Activated T-cell treated with anti-CD3 and anti-CD28 coated beads, Interleukin-2, amount 50 U/mL, for 24 hours (primary cell): ENCODE measurements around the gene NFKB2.

Experiments
- DNase-seq: peaks from one replicate; pipeline ENCODE4 v3.0.0-alpha.2; 2020
- H3K27ac Mint-ChIP-seq: 2 replicates; pipeline ENCODE4 v1.8.0; 2020; ENCODE audit warnings: mild to moderate bottlenecking, mixed read lengths
- H3K27me3 Mint-ChIP-seq: 2 replicates; pipeline ENCODE4 v1.8.0; 2020; ENCODE audit warnings: mixed read lengths
- H3K36me3 Mint-ChIP-seq: 2 replicates; pipeline ENCODE4 v1.8.0; 2020; ENCODE audit warnings: low read depth, mixed read lengths
- H3K4me1 Mint-ChIP-seq: 2 replicates; pipeline ENCODE4 v1.8.0; 2020; ENCODE audit warnings: low read depth, mixed read lengths
- H3K4me3 Mint-ChIP-seq: 2 replicates; pipeline ENCODE4 v1.8.0; 2020; ENCODE audit warnings: mild to moderate bottlenecking, moderate library complexity, mixed read lengths
- H3K9me3 Mint-ChIP-seq: 2 replicates; pipeline ENCODE4 v1.8.0; 2020; ENCODE audit warnings: mixed read lengths

Gene NFKB2

DNA sequence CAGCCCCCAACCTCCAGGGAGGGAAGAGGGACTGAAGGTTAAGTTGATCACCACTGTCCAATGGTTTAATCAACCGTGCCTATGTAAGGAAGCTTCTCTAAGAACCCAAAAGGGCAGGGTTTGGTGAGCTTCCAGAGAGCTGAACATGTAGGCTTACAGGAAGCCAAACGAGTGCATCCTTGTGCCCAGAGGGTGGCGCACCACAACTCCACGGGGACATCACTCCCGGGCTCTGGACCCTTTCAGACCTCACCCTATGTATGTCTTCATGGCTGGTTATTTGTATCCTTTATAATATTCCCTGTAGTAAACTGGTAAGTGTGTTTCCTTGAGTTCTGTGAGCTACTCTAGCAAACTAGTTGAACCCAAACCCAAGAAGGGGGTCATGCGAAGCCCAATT lies 11.5 kb upstream of the NFKB2 start:
- Mint-ChIP-seq H3K4me1 (peaks cover 6% of the 10 kb centered on the region), H3K27ac (no peak overlapping the region), H3K36me3 (peaks cover 46% of the 10 kb centered on the region), H3K4me3 (no peak overlapping the region), H3K9me3 (no peaks in the 10 kb centered on the region), H3K27me3 (no peaks in the 10 kb centered on the region)
- DNase-seq = no peak

DNA sequence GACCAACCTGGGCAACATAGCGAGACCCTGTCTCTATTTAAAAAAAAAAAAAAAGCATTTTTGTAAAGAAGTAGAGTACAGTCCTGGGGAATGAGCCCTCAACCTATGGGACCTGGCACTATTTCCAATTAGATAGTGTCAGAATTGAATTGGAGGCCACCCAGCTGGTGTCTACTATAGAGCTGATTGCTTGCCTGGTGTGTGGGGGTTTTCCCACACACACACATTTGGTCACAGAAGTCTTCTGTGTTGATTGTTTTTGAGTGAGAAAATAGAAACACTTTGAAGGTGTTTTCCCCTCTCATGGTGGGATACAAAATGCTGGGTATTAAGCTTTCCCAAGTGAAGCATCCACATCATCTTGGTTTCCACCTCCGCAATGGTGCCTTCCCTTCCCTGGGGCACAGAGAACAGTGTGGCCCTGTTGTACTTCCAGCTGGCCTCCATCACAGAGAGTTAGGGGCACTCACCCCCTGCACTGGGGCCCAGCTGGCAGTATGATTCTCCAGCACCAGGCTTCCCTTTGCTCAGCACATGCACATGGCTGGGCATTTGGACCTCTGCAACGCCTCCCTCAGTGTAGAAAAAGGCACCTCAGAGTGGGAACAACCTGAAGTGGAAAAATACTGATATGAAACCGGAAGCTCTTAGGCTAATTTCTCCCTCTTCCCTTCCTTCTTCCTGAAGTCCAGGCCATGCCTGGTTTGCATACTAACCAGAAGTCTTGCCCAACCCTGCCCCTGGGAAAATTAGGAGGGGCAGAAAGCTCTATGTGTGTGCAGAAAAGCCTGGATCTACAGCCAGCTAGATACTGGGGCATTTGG lies 10.7 kb upstream of the NFKB2 start:
- Mint-ChIP-seq H3K27ac (peak overlapping the region; percentile 18), H3K4me1 (peaks cover 6% of the 10 kb centered on the region), H3K4me3 (no peak overlapping the region), H3K9me3 (no peaks in the 10 kb centered on the region), H3K36me3 (peaks cover 38% of the 10 kb centered on the region), H3K27me3 (no peaks in the 10 kb centered on the region)
- DNase-seq = no peak

DNA sequence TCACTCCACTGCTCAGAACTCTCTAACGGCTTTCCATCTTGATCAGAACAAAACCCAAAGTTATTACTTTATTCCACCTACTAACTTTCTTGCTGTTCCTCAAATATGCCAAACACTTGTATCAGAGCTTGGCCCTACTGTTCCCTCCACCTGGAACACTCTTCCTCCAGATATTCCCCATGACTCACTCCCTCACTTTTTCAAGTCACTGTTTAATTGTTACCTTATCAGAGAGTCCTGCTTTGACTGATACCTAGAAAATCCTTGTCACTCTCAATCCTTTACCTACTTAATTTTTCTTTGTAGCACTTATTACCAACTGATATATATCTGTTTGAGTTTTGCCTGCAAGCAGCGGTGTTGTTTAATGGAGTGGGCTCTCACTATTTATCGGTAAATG lies 5.6 kb upstream of the NFKB2 start:
- no peaks in the 10 kb centered on the region for H3K9me3 Mint-ChIP-seq
- no peak overlapping the region for H3K27ac Mint-ChIP-seq
- H3K36me3 Mint-ChIP-seq = peaks cover 8% of the 10 kb centered on the region

DNA sequence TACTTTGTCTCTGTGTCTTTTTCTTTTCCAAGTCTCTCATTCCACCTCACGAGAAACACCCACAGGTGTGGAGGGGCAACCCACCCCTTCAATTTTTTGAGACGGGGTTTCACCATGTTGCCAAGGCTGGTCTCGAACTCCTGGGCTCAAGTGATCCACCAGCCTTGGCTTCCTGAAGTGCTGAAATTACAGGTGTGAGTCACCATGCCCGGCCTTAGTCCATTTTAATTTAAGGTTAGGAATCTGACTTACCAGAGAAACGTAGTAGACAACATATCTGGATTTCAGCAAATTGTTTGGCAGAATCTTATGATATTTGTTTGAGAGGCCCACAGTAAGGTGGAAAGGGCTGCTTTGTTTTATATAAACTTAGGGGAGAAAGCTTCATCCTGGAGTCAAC lies 3.2 kb upstream of the NFKB2 start:
- no peak for DNase-seq
- H3K4me3 Mint-ChIP-seq = no peak overlapping the region
- H3K27me3 Mint-ChIP-seq = no peaks in the 10 kb centered on the region
- no peaks in the 10 kb centered on the region for H3K9me3 Mint-ChIP-seq
- H3K27ac Mint-ChIP-seq = no peak overlapping the region
- peaks cover 31% of the 10 kb centered on the region for H3K4me1 Mint-ChIP-seq
- H3K36me3 Mint-ChIP-seq = peaks cover 29% of the 10 kb centered on the region

More for the DNA sequence above, 5.6 kb upstream of the NFKB2 start:
- H3K27me3 Mint-ChIP-seq = no peaks in the 10 kb centered on the region
- DNase-seq = no peak
- peaks cover 21% of the 10 kb centered on the region for H3K4me1 Mint-ChIP-seq
- H3K4me3 Mint-ChIP-seq = no peak overlapping the region

DNA sequence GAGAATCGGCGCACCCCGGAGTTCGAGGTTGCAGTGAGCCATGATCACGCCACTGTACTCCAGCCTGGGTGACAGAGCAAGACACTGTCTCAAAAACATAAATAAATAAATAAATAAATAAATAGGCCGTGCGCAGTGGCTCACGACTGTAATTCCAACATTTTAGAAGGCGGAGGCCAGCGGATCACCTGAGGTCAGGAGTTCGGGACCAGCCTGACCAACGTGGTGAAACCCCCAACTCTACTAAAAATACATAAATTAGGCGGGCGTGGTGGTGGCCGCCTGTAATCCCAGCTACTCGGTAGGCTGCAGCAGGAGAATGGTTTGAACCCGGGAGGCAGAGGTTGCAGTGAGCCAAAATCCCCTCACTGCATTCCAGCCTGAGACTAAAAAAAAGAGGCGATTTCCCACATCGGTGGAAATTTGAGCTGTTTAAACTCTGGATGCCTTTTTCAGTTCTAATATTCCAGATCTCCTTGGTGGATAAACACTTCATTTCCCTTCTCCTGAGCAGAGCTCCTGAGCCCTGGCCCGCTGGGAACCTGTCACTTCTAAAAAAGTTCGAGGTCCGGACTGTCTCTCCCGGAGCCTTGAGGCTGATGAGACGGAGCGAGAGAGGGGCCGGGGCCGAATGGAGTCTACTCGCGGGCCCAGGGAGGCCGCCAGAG lies 2.0 kb upstream of the NFKB2 start:
- Mint-ChIP-seq H3K4me1 (peaks cover 43% of the 10 kb centered on the region), H3K27ac (peak overlapping the region; percentile 99), H3K4me3 (peak overlapping the region; percentile 97), H3K9me3 (no peaks in the 10 kb centered on the region), H3K27me3 (no peaks in the 10 kb centered on the region), H3K36me3 (peaks cover 42% of the 10 kb centered on the region)
- no peak for DNase-seq

DNA sequence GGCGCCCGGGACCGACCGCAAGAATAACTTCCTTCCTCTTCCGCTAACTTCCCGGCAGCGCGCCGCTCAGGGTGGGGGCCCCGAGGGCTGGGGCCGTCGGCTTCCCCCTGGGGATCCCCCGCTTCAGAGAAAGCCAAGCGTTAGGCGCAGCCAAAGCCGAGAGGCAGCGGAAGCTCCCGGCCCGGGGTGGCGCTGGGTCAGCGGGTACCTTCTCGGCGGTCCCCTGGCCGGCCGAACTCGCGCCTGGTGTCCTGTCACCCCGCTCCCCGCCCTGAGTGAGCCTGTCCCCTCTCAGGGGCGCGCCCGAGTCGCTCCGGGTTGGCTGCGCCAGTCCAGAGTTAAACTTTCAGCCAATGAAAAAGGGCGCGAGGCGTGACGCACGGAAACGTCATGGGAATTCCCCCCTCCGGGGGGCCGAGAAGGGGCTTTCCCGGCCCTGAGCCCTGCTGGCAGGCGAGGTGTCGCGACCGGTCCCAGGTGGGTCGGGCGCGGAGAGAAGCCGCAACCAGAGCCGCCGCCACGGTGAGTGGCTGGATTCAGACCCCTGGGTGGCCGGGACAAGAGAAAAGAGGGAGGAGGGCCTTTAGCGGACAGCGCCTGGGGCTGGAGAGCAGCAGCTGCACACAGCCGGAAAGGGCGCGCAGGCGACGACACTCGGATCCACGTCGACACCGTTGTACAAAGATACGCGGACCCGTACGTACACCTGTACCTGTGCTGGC lies 1.3 kb upstream of the NFKB2 start:
- H3K27me3 Mint-ChIP-seq = no peaks in the 10 kb centered on the region
- peaks cover 47% of the 10 kb centered on the region for H3K4me1 Mint-ChIP-seq
- DNase-seq = peak; percentile 99
- no peaks in the 10 kb centered on the region for H3K9me3 Mint-ChIP-seq
- peak overlapping the region; percentile 97 for H3K4me3 Mint-ChIP-seq
- H3K27ac Mint-ChIP-seq = peak overlapping the region; percentile 99
- H3K36me3 Mint-ChIP-seq = peaks cover 46% of the 10 kb centered on the region

DNA sequence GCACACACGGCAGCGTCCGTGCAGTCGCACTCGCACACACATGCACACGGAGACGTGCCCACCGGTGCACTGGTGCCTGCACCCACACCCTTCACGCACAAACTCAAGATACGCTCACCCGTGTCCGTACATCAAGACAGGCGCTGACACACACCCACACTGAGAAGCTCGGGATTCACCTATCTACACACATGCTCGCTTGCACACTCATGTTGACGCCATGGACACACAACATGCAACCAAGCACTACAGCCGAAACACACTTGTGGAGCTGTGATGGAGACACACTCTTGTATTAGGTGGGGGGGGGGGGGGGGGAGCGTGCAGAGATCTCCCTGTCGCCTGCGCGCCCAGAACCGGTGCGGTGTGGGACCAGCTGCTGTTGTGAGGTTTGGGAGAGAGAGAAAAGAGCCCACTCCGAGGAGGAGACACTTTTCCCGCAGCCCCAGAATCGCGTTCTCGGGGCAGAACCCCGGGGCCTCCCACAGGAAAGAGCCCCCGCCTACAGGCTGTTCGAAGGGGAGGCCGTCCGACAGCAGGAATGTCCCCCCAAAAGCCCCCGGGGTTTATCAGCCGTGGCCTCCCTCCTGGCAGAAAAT lies 605 bp upstream of the NFKB2 start:
- Mint-ChIP-seq H3K9me3 (no peaks in the 10 kb centered on the region), H3K4me3 (peak overlapping the region; percentile 97), H3K27ac (peak overlapping the region; percentile 99), H3K36me3 (peaks cover 52% of the 10 kb centered on the region), H3K27me3 (no peaks in the 10 kb centered on the region), H3K4me1 (peaks cover 52% of the 10 kb centered on the region)
- DNase-seq = no peak

DNA sequence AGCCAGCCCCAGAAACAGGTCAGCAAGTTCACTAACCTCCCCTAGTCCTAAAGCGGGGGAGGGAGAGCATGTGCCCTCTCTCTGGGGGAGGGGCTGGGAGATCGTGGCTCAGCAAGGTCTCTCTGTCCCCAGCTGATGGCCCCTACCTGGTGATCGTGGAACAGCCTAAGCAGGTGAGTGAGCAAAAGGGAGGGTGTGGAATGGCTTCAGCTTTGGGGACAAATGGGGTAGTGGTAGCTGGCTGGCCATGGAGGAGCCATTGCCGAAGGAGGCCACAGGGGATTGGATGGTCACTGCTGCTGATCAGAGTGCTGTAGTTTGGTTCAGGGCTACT lies 779 bp downstream of the NFKB2 start:
- Mint-ChIP-seq H3K36me3 (peaks cover 66% of the 10 kb centered on the region), H3K27me3 (no peaks in the 10 kb centered on the region), H3K4me3 (peak overlapping the region; percentile 97), H3K27ac (peak overlapping the region; percentile 99), H3K4me1 (peaks cover 57% of the 10 kb centered on the region), H3K9me3 (no peaks in the 10 kb centered on the region)
- DNase-seq = no peak

DNA sequence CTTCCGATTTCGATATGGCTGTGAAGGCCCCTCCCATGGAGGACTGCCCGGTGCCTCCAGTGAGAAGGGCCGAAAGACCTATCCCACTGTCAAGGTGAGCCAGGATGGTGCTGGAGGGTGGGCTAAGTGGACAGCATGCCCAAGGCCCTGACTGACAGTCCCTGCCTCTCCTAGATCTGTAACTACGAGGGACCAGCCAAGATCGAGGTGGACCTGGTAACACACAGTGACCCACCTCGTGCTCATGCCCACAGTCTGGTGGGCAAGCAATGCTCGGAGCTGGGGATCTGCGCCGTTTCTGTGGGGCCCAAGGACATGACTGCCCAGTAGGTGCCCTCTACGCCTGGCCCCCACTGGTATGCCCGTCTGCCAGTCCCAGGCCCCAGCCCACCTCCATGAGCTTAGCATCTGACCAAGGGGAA lies 1.2 kb downstream of the NFKB2 start:
- H3K36me3 Mint-ChIP-seq = peaks cover 71% of the 10 kb centered on the region
- no peaks in the 10 kb centered on the region for H3K27me3 Mint-ChIP-seq
- peak overlapping the region; percentile 97 for H3K4me3 Mint-ChIP-seq
- H3K9me3 Mint-ChIP-seq = no peaks in the 10 kb centered on the region
- no peak for DNase-seq
- H3K27ac Mint-ChIP-seq = peak overlapping the region; percentile 99
- peaks cover 57% of the 10 kb centered on the region for H3K4me1 Mint-ChIP-seq

DNA sequence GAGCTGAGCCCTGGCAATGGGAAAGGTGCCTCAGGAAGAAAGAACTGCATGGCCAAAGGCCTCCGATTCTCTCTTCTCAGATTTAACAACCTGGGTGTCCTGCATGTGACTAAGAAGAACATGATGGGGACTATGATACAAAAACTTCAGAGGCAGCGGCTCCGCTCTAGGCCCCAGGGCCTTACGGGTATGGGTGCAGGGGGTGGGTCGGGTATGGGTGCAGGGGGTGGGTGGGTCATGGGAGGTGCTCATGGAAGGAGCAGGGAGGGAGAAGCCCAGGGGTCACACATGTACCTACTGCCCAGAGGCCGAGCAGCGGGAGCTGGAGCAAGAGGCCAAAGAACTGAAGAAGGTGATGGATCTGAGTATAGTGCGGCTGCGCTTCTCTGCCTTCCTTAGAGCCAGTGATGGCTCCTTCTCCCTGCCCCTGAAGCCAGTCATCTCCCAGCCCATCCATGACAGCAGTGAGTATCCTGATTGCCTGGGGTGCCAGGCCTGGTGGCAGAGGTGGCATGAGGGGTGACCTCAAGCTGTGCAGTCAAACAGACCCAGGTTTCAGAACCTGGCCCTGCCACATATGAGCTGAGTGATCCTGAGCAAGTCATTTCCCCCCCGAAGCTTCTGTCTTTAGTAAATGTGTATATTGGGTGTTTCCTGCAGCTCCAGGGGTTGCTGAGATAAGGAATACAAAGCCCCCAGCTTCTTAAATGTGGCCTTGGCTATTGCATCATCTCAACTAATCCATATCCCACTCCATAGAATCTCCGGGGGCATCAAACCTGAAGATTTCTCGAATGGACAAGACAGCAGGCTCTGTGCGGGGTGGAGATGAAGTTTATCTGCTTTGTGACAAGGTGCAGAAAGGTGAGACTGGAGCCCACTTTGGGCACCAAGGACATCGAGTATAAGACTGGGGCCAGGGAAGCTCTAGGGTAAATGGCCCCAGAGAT lies 2.0 kb downstream of the NFKB2 start:
- peaks cover 56% of the 10 kb centered on the region for H3K4me1 Mint-ChIP-seq

DNA sequence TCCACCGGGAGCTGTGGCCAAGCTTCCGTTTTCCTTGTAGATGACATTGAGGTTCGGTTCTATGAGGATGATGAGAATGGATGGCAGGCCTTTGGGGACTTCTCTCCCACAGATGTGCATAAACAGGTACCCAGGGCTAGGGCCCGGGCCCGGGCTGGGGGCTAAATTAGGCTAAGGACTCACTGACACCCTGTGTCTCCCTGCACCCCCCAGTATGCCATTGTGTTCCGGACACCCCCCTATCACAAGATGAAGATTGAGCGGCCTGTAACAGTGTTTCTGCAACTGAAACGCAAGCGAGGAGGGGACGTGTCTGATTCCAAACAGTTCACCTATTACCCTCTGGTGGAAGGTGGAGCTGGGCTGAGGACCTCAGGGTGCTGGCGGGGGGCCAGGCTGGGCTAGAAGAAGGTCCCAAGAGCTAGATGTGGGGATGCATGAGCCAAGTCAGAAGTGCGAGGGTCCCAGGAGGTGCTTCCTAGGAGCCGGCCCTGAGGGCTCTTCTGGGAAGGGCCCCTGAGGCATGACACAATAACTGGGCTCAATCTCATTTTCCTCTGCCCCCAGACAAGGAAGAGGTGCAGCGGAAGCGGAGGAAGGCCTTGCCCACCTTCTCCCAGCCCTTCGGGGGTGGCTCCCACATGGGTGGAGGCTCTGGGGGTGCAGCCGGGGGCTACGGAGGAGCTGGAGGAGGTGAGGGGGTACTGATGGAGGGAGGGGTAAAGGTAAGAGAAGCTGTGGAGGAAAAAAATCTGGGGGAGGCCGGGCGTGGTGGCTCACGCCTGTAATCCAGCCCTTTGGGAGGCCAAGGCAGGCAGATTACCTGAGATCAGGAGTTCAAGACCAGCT lies 2.9 kb downstream of the NFKB2 start:
- Mint-ChIP-seq H3K36me3 (peaks cover 83% of the 10 kb centered on the region), H3K4me3 (peak overlapping the region; percentile 97), H3K4me1 (peaks cover 49% of the 10 kb centered on the region), H3K9me3 (no peaks in the 10 kb centered on the region), H3K27ac (peak overlapping the region; percentile 99), H3K27me3 (no peaks in the 10 kb centered on the region)
- DNase-seq = no peak

More for the DNA sequence above, 2.0 kb downstream of the NFKB2 start:
- DNase-seq = no peak
- peak overlapping the region; percentile 97 for H3K4me3 Mint-ChIP-seq
- H3K27me3 Mint-ChIP-seq = no peaks in the 10 kb centered on the region
- peak overlapping the region; percentile 99 for H3K27ac Mint-ChIP-seq
- H3K9me3 Mint-ChIP-seq = no peaks in the 10 kb centered on the region
- H3K36me3 Mint-ChIP-seq = peaks cover 78% of the 10 kb centered on the region

DNA sequence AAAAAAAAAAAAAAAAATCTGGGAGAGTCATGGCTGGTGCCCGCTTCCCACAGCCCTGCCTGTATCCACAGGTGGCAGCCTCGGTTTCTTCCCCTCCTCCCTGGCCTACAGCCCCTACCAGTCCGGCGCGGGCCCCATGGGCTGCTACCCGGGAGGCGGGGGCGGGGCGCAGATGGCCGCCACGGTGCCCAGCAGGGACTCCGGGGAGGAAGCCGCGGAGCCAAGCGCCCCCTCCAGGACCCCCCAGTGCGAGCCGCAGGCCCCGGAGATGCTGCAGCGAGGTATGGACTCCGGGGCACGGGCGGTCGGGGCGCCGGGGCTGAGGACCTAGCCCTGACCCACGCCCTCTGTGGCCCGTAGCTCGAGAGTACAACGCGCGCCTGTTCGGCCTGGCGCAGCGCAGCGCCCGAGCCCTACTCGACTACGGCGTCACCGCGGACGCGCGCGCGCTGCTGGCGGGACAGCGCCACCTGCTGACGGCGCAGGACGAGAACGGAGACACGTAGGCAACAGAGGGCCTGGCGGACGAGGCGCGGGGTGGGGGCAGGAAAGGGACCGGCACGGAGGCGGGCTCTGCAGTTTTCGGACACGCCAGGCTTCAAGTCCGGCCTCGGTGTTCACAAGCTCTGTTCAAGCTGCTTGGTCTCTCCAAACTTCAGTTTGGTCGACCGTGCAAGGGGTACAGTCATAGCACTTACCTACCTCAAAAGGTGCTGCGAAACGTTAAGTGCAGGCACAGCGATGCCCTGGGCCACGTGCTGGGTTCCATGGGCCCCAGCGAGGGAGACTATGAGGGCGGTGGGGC lies 3.9 kb downstream of the NFKB2 start:
- DNase-seq = peak; percentile 92
- H3K27ac Mint-ChIP-seq = peak overlapping the region; percentile 99
- H3K36me3 Mint-ChIP-seq = peaks cover 89% of the 10 kb centered on the region

More for the DNA sequence above, 3.9 kb downstream of the NFKB2 start:
- Mint-ChIP-seq H3K27me3 (no peaks in the 10 kb centered on the region), H3K9me3 (no peaks in the 10 kb centered on the region), H3K4me1 (peaks cover 47% of the 10 kb centered on the region), H3K4me3 (peak overlapping the region; percentile 97)
